IMR-90 (cell line): Measurements from ENCODE around the gene NBEA. TPM values are rescaled to one million over a fixed set of nuclear protein-coding genes. Genes with fewer than 3 reads are reported as not detected.

Source experiments
- ATAC-seq: fragments of 200-7000 bp; cut with Tn5 transposase; 2 replicates; pipeline ENCODE4 v1.9.1; 2020; ENCODE audit warnings: low read depth, mild to moderate bottlenecking, moderate library complexity
- BruUV-seq: library from RNA; stranded (reverse); fragments of 400-500 nt; replicated peaks from 2 replicates; lab custom pipeline; 2021; lab: Mats Ljungman, UMichigan
- CTCF ChIA-PET: fragments of 300-600 bp; formaldehyde crosslinking; extraction: SDS; loops from one replicate; lab custom pipeline; 2021; ENCODE audit warnings: antibody characterized with exemption; lab: Yijun Ruan, JAX
- POLR2A ChIA-PET: fragments of 300-600 bp; sonication (Branson Sonifier 250); formaldehyde crosslinking; loops from one replicate; lab custom pipeline; 2022; ENCODE audit warnings: antibody characterized with exemption; ENCODE audit not compliant: unreplicated experiment; lab: Charles Lee
- DNase-seq: peaks from one replicate; pipeline ENCODE4 v3.0.0; 2013
- H2AFZ ChIP-seq: replicated peaks from 2 replicates; pipeline ENCODE3; 2013; ENCODE audit warnings: low read length, mild to moderate bottlenecking; ENCODE audit not compliant: poor library complexity
- H2AK5ac ChIP-seq: 2 replicates; pipeline ENCODE4 v1.6.1; 2013; ENCODE audit warnings: low read depth, low read length, inconsistent platforms
- H2AK9ac ChIP-seq: replicated peaks from 2 replicates; pipeline ENCODE3; 2013; ENCODE audit warnings: mild to moderate bottlenecking, low read depth, low read length, moderate library complexity; ENCODE audit not compliant: poor library complexity
- H2BK120ac ChIP-seq: 2 replicates; pipeline ENCODE4 v1.6.1; 2013; ENCODE audit warnings: low read depth, low read length, inconsistent platforms
- H2BK15ac ChIP-seq: 3 replicates; pipeline ENCODE4 v1.6.1; 2013; ENCODE audit warnings: low read depth, low read length, inconsistent platforms
- H2BK20ac ChIP-seq: 2 replicates; pipeline ENCODE4 v1.6.1; 2013; ENCODE audit warnings: low read depth, mild to moderate bottlenecking, inconsistent platforms, low read length, moderate library complexity
- H2BK5ac ChIP-seq: 2 replicates; pipeline ENCODE4 v1.6.1; 2013; ENCODE audit warnings: mild to moderate bottlenecking, low read depth, low read length, inconsistent platforms; ENCODE audit not compliant: poor library complexity, severe bottlenecking
- H3K14ac ChIP-seq: replicated peaks from 2 replicates; pipeline ENCODE4 v1.6.1; 2013; ENCODE audit warnings: low read depth, low read length, inconsistent platforms
- H3K18ac ChIP-seq: 2 replicates; pipeline ENCODE4 v1.6.1; 2013; ENCODE audit warnings: low read depth, low read length, control low read depth
- H3K23ac ChIP-seq: 2 replicates; pipeline ENCODE4 v1.6.1; 2013; ENCODE audit warnings: low read depth, low read length, inconsistent platforms
- H3K27ac ChIP-seq: 2 replicates; pipeline ENCODE4 v1.5.1; 2013; ENCODE audit warnings: mild to moderate bottlenecking, control low read depth, low read length; ENCODE audit not compliant: insufficient read depth
- H3K27me3 ChIP-seq: 2 replicates; pipeline ENCODE4 v1.6.1; 2013; ENCODE audit warnings: low read length; ENCODE audit not compliant: control insufficient read depth, insufficient read depth
- H3K36me3 ChIP-seq: 2 replicates; pipeline ENCODE4 v1.6.1; 2013; ENCODE audit warnings: low read length, mixed read lengths; ENCODE audit not compliant: control insufficient read depth, insufficient read depth
- H3K4ac ChIP-seq: 2 replicates; pipeline ENCODE4 v1.6.1; 2013; ENCODE audit warnings: low read depth, low read length, inconsistent platforms
- H3K4me1 ChIP-seq: 2 replicates; pipeline ENCODE4 v1.6.1; 2013; ENCODE audit warnings: low read length, mixed read lengths; ENCODE audit not compliant: control insufficient read depth, insufficient read depth
- H3K4me2 ChIP-seq: 2 replicates; pipeline ENCODE4 v1.6.1; 2013; ENCODE audit warnings: low read depth, mild to moderate bottlenecking, control low read depth, low read length, moderate library complexity
- H3K4me3 ChIP-seq: 2 replicates; pipeline ENCODE4 v1.5.1; 2013; ENCODE audit warnings: low read depth, mild to moderate bottlenecking, control low read depth, low read length, moderate library complexity; ENCODE audit not compliant: insufficient read depth
- H3K56ac ChIP-seq: 2 replicates; pipeline ENCODE4 v1.6.1; 2013; ENCODE audit warnings: low read length, inconsistent platforms; ENCODE audit not compliant: insufficient read depth; ENCODE audit errors: extremely low read depth
- H3K79me1 ChIP-seq, 2 experiments: 2 replicates each; pipeline ENCODE4 v1.6.1; 2013; ENCODE audit warnings: low read length in 2 of 2, inconsistent platforms in 1 of 2, low read depth in 1 of 2
- H3K9ac ChIP-seq: 2 replicates; pipeline ENCODE4 v1.6.1; 2013; ENCODE audit warnings: low read depth, low read length, control low read depth
- H3K9me1 ChIP-seq: 2 replicates; pipeline ENCODE4 v1.6.1; 2013; ENCODE audit warnings: low read length, inconsistent platforms; ENCODE audit not compliant: insufficient read depth
- H3K9me3 ChIP-seq: 2 replicates; pipeline ENCODE4 v1.6.1; 2013; ENCODE audit warnings: low read length; ENCODE audit not compliant: control insufficient read depth, insufficient read depth
- H4K20me1 ChIP-seq: 2 replicates; pipeline ENCODE4 v1.6.1; 2013; ENCODE audit warnings: low read length, inconsistent platforms; ENCODE audit not compliant: insufficient read depth
- H4K5ac ChIP-seq: 2 replicates; pipeline ENCODE4 v1.6.1; 2013; ENCODE audit warnings: mild to moderate bottlenecking, low read depth, low read length, control low read depth
- H4K8ac ChIP-seq, 2 experiments: 2 replicates each; pipeline ENCODE4 v1.6.1; 2013; ENCODE audit warnings: low read depth in 2 of 2, low read length in 2 of 2, control low read depth in 1 of 2, inconsistent platforms in 1 of 2
- H4K91ac ChIP-seq: 2 replicates; pipeline ENCODE4 v1.6.1; 2013; ENCODE audit warnings: low read depth, low read length, inconsistent platforms; ENCODE audit not compliant: insufficient read depth
- BHLHE40 ChIP-seq: fragments of 150-350 bp; IDR thresholded peaks from 2 replicates; pipeline ENCODE4 v1.6.1; 2016; ENCODE audit warnings: mild to moderate bottlenecking, low read depth, low read length
- CEBPB ChIP-seq: IDR thresholded peaks from 2 replicates; pipeline ENCODE4 v1.6.1; 2012; ENCODE audit warnings: low read depth, low read length, improper control_type of control experiment
- CHD1 ChIP-seq: IDR thresholded peaks from 2 replicates; pipeline ENCODE4 v1.6.1; 2012; ENCODE audit warnings: low read depth, low read length, improper control_type of control experiment
- CTCF ChIP-seq: conservative IDR thresholded peaks from 2 replicates; pipeline ENCODE4 v1.5.1; 2012; ENCODE audit warnings: mild to moderate bottlenecking, low read depth, low read length, improper control_type of control experiment
- ELK1 ChIP-seq: fragments of 150-350 bp; IDR thresholded peaks from 2 replicates; pipeline ENCODE4 v1.6.1; 2016; ENCODE audit warnings: low read depth, mild to moderate bottlenecking, low read length, moderate library complexity, borderline replicate concordance
- FOS ChIP-seq: fragments of 150-350 bp; IDR thresholded peaks from 2 replicates; pipeline ENCODE4 v1.6.1; 2016; ENCODE audit warnings: low read depth, low read length
- MAFK ChIP-seq: IDR thresholded peaks from 2 replicates; pipeline ENCODE4 v1.6.1; 2012; ENCODE audit warnings: low read depth, low read length, improper control_type of control experiment
- MAZ ChIP-seq: IDR thresholded peaks from 2 replicates; pipeline ENCODE4 v1.6.1; 2012; ENCODE audit warnings: low read depth, mild to moderate bottlenecking, low read length, improper control_type of control experiment, moderate library complexity, borderline replicate concordance
- MXI1 ChIP-seq: IDR thresholded peaks from 2 replicates; pipeline ENCODE4 v1.6.1; 2012; ENCODE audit warnings: low read depth, mild to moderate bottlenecking, low read length, moderate library complexity, borderline replicate concordance
- NFE2L2 ChIP-seq: fragments of 150-350 bp; IDR thresholded peaks from 2 replicates; pipeline ENCODE4 v1.6.1; 2016; ENCODE audit warnings: low read depth, mild to moderate bottlenecking, low read length
- POLR2A ChIP-seq: IDR thresholded peaks from 2 replicates; pipeline ENCODE4 v1.6.1; 2012; ENCODE audit warnings: mild to moderate bottlenecking, low read depth, low read length
- RAD21 ChIP-seq: IDR thresholded peaks from 2 replicates; pipeline ENCODE4 v1.6.1; 2012; ENCODE audit warnings: low read length, improper control_type of control experiment
- RCOR1 ChIP-seq: IDR thresholded peaks from 2 replicates; pipeline ENCODE4 v1.6.1; 2012; ENCODE audit warnings: mild to moderate bottlenecking, low read length, improper control_type of control experiment; ENCODE audit not compliant: insufficient replicate concordance
- SMC3 ChIP-seq: fragments of 150-350 bp; IDR thresholded peaks from 2 replicates; pipeline ENCODE4 v1.6.1; 2016; ENCODE audit warnings: low read depth, mild to moderate bottlenecking, antibody characterized with exemption, low read length, moderate library complexity
- USF2 ChIP-seq: fragments of 150-350 bp; IDR thresholded peaks from 2 replicates; pipeline ENCODE4 v1.6.1; 2017; ENCODE audit warnings: mild to moderate bottlenecking, antibody characterized with exemption, low read length, low read depth
- WGBS, 2 experiments: methylation state at CpG; one replicate each; pipeline versions ENCODE4 v1.1.5 to v1.1.7; 2013; ENCODE audit warnings: missing lambda C conversion rate in 2 of 2; ENCODE audit not compliant: insufficient read length in 1 of 2; ENCODE audit errors: extremely low coverage in 2 of 2; 5-methylcytosine and 5-hydroxymethylcytosine counted together
- dilution Hi-C: fragments of 300-500 bp; cut with HindIII; formaldehyde crosslinking; loops from one replicate; pipeline ENCODE4 v1.14.3; 2018; ENCODE audit warnings: low sequenced_read_pairs; ENCODE audit not compliant: unreplicated experiment
- in situ Hi-C: fragments of 300-500 bp; cut with MboI; formaldehyde crosslinking; loops from 3 replicates; pipeline ENCODE4 v1.14.3; 2019; ENCODE audit warnings: low sequenced_read_pairs, inconsistent platforms, mixed read lengths
- intact Hi-C: fragments of 100-400 bp; cut with micrococcal nuclease; formaldehyde crosslinking; loops from 2 replicates; pipeline ENCODE4 v1.10.0; 2022
- polyA plus RNA-seq, 3 experiments: library from polyadenylated mRNA; depleted of rRNA; stranded (reverse); fragments of >200 nt; gene quantifications; 2 replicates each; pipeline ENCODE4 v1.2.3, GENCODE V29; 2012; ENCODE audit warnings: low replicate concordance in 1 of 3
- total RNA-seq: library from RNA; depleted of rRNA; stranded (reverse); fragments of >200 nt; gene quantifications from 2 replicates; pipeline ENCODE4 v1.2.3, GENCODE V29; 2012

NBEA gene
- total and polyA plus RNA-seq, 2 of the 4 experiments (the other 2 are of a cell fraction) = 0.82 to 2.2 TPM

- no peak for ATAC-seq
- no peak overlapping the region for H3K56ac ChIP-seq
- H4K5ac ChIP-seq = no peak overlapping the region
- no CpG with 5 or more reads among the region's 2 CpGs for WGBS, 2 experiments
- no peaks in the 10 kb centered on the region for H3K36me3 ChIP-seq
- no peaks in the 10 kb centered on the region for H4K20me1 ChIP-seq
- H3K4me3 ChIP-seq = no peak overlapping the region
- no peak for DNase-seq
- no peak overlapping the region for H3K4ac ChIP-seq
- H4K91ac ChIP-seq = no peak overlapping the region
- H3K18ac ChIP-seq = no peak overlapping the region
- no peaks in the 10 kb centered on the region for H3K9me3 ChIP-seq
- H3K4me2 ChIP-seq = no peak overlapping the region
- in situ Hi-C loops = no loop called here
- H3K14ac ChIP-seq = no peak overlapping the region
- no peak overlapping the region for H2BK15ac ChIP-seq
- dilution Hi-C loops = no loop called here
- TF ChIP-seq MAFK (no peak), NFE2L2 (no peak), MAZ (no peak), CTCF (no peak), USF2 (no peak), POLR2A (no peak), BHLHE40 (no peak), CEBPB (no peak), ELK1 (no peak), RAD21 (no peak), FOS (no peak), RCOR1 (no peak), MXI1 (no peak), SMC3 (no peak), CHD1 (no peak)
- H3K9ac ChIP-seq = no peak overlapping the region
- H2BK120ac ChIP-seq = no peak overlapping the region
- no peak overlapping the region for H4K8ac ChIP-seq
- no peaks in the 10 kb centered on the region for H3K4me1 ChIP-seq
- H2BK20ac ChIP-seq = no peak overlapping the region
- H3K79me1 ChIP-seq = no peaks in the 10 kb centered on the region
- ChIA-PET POLR2A (no interaction called here), CTCF (no interaction called here)
- no peaks in the 10 kb centered on the region for H3K9me1 ChIP-seq
- no peak overlapping the region for H2BK5ac ChIP-seq
- no peak overlapping the region for H3K23ac ChIP-seq
- no TSS peak for BruUV-seq
- no peak overlapping the region for H2AFZ ChIP-seq
- no peak overlapping the region for H3K27ac ChIP-seq
- intact Hi-C loops = no loop called here
- H2AK9ac ChIP-seq = no peak overlapping the region
- H2AK5ac ChIP-seq = no peak overlapping the region
- no peaks in the 10 kb centered on the region for H3K27me3 ChIP-seq
Observed at GRCh38 chr13:35449821-35450220, 507.8 kb downstream of the NBEA start.
